Stimulated activated CD8-positive, alpha-beta memory T cell treated with anti-CD3 and anti-CD28 coated beads, Interleukin-15, amount 100 ng/mL, for 4 hours (primary cell): Measurements from ENCODE around the gene GPR84.
"Not testable (repeated sequence)": the region's sequence is repeated elsewhere in the genome, so short reads cannot be mapped to it uniquely, and the experiment has no call there.

Experiments
- DNase-seq, 2 donors: peaks; one replicate each; pipeline ENCODE4 v3.0.0-alpha.2; 2020; ENCODE audit warnings: low read depth in 2 of 2

The GPR84 gene

DNA sequence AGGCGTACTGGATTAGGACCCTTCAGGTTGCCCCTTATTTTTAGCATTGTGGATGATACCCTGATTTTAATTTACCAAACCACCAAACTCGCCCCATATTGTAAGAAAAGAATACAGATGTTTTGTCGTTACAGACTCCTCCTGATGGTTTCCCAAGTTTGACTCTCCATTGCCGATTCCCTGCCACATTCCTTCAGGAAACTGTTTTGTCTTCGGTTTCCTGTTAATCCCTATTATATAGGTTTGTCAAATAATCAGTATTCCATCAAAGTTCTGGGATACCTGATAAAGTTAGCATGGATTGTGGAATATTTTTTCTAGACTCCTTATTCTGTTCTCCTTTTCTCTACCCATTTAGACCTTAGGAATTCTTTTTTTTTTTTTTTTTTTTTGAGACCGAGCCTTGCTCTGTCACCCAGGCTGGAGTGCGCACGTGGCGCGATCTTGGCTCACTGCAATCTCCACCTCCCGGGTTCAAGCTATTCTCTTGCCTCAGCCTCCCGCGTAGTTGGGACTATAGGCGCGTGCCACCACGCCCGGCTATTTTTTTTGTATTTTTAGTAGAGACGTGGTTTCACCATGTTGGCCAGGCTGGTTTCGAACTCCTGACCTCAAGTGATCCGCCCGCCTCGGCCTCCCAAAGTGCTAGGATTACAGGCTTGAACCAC, 38.7 kb downstream of the GPR84 start:
- not testable (repeated sequence) for DNase-seq

DNA sequence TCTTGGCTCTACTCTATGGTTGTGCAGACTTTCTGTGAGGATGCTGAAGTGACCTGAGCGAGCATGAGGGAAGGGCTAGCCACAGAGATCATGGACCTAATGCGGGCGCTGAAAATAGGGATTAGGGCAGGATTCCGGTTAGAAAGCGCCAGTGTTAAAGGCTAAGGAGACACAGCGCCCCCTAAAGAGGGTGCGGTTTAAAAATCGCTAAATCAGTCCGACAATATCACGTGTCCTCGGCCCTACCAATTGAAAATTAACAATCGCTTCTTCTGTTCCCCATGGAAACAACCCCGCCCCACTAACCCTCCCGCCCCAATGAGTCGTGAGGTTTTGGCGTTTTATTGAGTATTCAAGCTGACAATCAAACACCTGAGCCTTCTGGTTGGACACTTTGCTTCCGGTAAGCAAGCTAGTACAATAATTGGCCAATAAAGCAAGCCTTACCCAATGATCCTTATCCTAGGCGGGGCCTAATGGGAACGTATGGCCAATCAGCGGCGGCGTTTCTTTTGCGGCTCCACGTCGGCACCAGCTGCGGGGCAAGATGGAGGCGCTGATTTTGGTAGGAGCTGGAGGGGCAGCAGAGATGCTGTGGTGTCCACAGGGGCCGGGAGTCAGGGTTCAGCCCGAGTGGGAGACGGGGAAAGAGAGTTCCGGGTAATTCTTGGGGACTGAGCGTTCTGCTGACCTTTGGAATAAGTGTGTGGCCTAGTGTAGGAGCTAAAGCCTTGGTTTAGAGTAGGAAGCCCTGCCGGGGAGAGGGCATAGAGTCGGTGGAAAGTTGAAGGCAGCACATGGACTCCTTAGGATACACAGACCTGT, 39.5 kb downstream of the GPR84 start, which contains the start of gene COPZ1:
Gene COPZ1 (plus strand): TSS at position 515 of the 825 bp plus-strand sequence. CDS start 33 bp downstream, at position 548.
- DNase-seq = peak; percentile 79 to 95

DNA sequence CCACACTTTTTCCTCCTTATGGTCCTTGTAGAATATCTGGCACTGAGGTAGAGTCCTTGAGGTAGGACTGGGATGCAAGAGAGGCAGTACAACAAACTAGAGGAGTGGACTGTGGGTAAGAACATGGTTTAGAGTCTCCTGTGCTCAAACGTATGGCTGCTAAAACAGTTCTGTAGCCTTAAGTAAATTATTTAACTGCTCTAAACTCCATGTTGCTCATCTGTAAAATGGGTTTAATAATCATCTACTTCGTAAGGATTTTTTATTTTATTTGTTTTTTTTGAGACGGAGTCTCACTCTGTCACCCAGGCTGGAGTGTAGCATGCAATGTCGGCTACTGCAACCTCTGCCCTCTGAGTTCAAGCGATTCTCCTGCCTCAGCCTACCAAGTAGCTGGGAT, 42.9 kb downstream of the GPR84 start:
- no peak for DNase-seq
